NCI-H2227 (cell line): ENCODE data around the gene GYS1.
A peak's percentile ranks its signal among the peaks of the same experiment; 100 is the strongest.
"Not testable (repeated sequence)": the region's sequence is repeated elsewhere in the genome, so short reads cannot be mapped to it uniquely, and the experiment has no call there.

Source experiments
- DNase-seq: peaks from one replicate; lab custom pipeline; 2025; ENCODE audit not compliant: unreplicated experiment; lab: John Stamatoyannopoulos, UW

GYS1 gene

DNA sequence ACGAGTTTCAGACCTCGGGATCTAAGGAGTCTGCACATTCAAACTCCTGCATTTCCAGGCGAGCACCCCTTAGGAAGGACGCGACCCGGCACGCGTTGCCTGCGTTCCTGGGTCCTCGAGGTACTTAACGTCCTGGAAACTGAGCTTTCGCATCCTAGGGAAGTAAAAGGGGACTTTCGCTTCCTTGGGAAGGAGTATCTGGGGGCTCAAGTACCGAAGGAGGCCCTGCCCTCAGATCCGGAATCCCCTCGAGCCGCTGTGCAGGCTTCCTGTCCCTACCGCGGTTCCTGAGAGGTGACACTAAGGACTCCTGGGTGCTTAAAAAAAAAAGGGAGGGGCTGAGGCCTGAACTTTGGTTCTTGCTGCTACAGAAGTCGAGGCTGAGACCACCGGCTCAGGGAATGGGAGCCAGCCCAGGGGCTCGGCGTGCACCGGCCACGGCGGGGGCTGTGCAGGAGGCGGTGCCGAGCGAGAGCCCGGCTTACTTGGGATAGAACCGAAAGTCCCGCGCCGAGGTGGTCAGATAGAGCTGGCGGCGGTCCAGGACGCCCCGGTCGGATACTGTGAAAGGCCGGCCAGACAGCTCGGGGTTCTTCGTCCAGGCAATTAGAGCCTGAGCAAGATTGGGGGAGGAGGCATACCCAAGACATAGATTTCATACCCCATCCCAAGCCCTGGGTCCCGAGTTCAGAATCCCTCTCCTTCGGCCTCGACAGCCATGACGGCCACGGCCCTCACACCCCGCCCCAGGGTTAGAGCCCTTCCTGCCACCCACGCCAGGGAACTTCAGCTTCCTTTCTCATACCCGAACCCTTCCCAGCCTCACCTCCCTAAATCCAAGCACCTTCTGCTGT, 25.5 kb upstream of the GYS1 start:
- DNase-seq: not testable (repeated sequence)

DNA sequence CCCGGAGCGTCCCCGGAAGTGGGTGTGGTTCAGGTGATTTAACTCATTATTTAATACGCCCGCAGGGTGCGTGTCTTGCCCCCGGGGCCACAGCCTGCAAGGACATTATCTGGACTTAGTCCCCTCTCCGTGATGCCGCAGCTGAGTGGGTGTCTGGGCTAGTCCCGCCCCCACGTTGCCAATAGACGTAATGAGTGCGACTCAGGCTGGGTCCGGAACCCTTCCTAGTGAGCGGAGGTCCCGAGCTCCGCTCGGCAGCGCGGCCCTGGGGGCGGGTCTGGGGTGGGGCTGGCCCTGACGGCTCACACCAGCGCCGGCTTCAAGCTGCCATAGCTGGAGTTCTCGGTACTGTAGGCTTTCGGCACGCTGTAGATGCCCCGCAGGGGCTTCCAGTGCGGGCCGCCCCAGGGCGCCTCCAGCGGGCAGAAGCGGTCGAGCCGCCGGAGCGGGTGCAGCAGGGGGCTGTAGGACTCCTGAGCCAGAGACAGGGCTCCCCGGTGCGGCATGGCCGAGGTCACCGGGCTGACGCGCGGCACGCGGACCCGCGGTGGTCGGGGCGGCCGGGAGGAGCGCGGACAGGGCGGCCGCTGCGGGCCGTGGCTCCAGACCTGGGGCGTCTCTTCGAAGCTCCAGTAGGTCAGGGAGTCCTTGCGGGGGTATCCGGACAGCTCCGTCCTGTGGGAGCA, 24.7 kb upstream of the GYS1 start:
- DNase-seq: peak; percentile 73

DNA sequence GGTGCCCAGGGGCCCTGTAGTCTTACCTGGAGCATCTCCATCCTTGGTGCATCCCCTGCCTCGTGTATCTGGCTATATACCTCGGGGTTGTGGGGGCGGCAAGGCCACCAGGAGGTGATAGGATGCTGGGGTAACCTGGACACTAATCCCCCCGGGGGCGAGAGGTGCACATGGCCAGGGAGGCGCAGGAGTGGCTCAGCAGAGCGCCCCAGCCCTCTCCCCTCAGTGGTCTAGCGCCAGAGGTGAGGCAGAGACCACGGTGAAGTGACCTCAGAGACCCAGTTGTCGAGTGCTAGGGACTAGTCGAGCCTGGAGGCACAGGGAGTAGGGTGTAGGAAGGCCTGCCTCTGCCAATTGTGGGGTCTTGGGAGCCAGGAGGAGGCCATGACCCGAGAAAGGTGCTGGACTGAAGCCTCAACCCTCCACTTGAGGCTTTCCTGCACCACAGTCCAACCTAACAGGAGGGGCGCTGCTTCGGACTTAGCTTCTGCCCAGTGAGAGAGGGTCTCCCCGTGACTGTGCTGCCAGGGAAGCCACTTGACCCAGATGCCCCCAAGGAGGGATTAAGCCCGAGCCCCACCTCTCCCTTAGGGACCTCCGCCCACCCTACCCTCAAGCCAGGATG, 24.0 kb upstream of the GYS1 start, which contains the start of gene LHB:
LHB (minus strand) TSS at position 51 of the 625 bp plus-strand sequence; CDS start at position 41, 10 bp downstream.
- no peak for DNase-seq

DNA sequence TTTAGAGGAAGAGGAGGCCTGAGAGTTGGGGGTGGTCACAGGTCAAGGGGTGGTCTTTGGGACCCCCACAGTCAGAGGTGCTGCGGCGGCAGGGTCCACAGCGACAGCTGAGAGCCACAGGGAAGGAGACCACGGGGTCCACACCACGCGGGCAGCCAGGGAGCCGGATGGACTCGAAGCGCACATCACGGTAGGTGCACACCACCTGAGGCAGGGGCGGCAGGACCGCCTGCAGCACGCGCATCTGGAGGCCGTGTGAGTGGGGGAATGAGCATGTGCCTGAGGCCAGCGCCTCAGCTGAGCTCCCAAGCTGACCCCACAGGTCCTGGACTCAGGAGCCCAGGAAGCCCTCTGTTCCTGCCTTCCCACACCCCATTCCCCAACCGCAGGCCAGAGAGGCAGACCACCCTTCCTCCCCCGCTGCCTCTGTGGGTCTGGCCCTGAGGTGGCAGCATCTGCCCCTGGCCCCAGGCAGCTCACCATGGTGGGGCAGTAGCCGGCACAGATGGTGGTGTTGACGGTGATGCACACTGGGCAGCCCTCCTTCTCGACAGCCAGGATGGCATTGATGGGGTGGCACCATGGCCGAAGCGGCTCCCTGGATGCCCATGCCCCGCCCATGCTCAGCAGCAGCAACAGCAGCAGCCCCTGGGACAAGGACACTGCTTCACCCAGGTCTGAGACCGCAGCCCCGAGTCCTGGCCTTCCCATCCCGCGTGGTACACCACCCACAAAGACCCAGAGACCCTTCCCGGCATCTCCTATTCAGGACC, 23.1 kb upstream of the GYS1 start:
- no peak for DNase-seq

DNA sequence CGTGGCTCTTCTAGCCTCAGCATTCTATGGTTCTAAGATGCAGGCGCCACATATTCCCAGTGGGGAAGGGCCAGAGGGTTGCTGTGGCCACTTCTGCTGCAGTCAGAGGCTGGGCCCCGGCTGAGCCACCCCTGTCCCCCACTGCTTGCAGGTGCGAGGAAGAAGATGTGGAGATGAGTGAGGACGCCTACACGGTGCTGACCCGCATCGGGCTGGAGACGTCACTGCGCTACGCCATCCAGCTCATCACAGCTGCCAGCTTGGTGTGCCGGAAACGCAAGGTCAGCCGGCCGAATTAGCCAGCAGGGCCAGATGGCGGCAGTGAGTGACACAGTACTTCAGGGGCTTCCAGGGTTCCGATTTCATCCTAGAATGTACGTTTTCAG, 21.8 kb upstream of the GYS1 start:
- no peak for DNase-seq

DNA sequence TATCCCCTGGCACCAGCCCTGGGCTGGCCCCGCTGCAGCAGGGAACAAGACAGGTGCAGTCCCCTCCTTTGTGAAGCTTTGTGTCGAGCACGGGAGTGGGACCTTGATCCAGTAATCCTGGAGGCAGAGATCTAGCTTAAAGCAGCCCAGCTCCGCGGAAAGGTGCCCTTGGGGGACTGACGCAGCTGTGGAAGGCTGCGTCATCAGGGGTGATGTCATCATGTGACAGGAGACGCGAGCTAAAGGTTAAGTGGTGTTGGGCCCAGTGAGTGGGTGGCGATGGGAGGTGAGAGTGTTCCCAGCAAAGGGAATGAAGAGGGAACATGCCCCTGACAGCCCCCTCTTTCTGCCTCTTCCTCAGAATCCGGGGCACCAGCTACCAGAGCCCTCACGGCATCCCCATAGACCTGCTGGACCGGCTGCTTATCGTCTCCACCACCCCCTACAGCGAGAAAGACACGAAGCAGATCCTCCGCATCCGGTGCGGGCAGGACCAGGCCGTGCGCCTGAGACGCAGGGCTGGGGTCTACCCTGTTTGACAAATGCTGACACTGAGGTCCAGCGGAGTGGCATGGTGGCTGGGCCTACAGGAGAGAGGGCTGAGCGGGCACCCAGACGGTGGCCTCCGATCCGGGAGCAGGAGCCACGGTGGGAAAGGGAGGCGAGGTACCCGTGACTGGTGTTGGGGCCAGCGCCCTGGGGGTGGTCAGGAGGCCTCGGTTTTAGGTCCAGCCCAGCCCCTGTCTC, 21.2 kb upstream of the GYS1 start:
- no peak for DNase-seq

DNA sequence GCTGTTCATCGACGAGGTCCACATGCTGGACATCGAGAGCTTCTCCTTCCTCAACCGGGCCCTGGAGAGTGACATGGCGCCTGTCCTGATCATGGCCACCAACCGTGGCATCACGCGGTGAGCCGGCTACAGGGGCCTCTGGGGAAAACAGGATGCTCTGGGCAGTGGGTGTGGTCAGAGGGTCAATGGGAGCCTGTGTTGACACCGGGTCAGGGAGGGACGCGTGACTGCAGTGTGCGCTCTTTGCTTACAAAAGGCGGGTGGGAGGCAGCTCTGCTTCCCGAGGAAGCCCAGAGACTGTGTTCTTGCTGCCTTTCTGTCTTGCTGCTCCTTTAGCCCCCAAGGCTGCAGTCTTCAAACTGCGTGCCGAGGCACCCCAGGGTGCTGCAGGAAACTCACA, 18.1 kb upstream of the GYS1 start:
- no peak for DNase-seq

DNA sequence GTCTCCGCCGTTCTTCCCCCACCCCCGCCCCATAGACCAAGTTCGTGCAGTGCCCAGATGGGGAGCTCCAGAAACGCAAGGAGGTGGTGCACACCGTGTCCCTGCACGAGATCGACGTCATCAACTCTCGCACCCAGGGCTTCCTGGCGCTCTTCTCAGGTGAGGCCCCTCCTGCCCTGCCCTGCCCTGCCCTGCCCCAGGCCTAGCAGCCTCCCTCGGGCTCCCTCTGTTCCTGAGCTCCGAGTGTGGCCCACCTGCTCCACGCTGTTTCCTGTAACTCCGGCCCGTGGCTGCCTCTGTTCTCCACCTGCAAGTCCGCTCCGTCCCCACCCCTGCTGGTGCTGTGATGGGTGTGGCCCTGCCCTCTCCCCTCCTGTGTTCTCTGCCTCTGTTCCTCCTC, 17.3 kb upstream of the GYS1 start:
- no peak for DNase-seq

DNA sequence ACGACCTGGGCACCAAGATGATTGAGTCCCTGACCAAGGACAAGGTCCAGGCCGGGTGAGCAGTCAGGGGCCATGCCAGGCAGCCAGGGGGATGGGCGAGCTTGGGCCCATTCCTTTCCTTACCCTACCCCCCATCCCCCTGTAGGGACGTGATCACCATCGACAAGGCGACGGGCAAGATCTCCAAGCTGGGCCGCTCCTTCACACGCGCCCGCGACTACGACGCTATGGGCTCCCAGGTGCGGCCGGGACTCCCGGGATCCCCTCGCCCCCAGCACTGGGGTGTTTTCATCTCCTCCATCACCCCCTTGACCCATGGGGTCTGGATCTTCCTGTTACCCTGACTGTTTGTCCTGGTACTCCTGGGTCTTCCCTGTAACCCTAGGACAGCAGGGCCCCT, 16.7 kb upstream of the GYS1 start:
- DNase-seq: no peak

DNA sequence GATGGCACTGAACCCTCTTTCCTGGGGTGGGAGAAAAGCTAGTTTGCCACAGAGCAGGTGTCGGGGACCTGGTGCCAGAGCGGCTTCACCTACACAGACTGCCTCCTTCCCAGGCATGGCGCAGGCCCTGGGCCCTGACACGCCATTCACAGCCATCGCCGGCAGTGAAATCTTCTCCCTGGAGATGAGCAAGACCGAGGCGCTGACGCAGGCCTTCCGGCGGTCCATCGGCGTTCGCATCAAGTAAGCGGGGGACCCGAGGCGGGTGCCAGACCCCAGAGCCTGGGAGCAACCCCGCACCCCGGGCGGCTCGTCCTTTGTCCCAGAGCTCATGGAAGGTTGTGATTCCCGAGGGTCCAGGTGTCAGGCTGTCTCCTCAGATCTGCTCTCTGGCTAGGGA, 13.8 kb upstream of the GYS1 start:
- DNase-seq: no peak

DNA sequence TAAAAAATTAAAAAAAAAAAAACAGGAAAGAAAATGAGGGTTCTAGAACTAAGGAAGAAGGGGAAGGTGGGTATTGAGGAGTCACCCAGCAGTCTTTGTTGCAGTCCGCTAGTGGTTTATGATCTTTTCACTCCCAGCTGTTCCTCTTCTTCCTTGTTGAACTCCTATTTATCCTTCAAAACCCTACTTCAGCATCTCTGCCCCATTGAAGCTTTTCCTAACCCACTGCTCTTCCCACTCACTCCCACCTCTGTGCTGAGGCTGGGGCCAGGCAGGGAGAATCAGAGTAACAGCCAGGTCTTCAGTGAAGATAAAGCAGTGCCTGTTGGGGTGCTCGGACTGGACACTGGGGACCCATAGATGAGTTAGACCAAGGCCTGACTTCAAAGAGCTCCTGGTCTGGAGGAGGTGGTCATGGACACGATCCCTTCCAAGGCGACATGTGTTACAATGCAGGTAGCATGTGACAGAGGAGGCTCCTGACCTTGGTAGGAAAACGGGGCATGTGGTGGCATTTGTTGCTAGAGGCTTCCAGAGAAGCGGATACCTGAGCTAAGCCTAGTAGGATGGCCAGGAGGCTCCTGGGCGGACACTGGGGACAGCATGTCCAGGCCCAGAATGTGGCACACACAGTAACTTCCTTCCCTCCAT, 12.0 kb upstream of the GYS1 start:
- no peak for DNase-seq

DNA sequence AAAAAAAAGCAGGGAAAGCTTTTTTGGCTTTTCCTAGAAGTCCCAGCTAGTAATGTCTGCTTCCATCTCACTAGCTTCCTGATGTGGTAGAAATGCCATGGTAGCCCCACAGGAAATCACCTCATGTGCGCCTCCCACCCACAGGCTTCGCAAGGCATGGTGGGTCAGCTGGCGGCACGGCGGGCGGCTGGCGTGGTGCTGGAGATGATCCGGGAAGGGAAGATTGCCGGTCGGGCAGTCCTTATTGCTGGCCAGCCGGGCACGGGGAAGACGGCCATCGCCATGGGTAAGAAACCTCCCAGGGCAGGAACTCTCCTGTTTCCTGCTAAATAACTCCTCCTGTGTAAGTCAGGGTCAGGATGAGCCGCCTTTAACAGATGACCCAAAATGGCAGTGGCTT, 11.0 kb upstream of the GYS1 start:
- DNase-seq: no peak

DNA sequence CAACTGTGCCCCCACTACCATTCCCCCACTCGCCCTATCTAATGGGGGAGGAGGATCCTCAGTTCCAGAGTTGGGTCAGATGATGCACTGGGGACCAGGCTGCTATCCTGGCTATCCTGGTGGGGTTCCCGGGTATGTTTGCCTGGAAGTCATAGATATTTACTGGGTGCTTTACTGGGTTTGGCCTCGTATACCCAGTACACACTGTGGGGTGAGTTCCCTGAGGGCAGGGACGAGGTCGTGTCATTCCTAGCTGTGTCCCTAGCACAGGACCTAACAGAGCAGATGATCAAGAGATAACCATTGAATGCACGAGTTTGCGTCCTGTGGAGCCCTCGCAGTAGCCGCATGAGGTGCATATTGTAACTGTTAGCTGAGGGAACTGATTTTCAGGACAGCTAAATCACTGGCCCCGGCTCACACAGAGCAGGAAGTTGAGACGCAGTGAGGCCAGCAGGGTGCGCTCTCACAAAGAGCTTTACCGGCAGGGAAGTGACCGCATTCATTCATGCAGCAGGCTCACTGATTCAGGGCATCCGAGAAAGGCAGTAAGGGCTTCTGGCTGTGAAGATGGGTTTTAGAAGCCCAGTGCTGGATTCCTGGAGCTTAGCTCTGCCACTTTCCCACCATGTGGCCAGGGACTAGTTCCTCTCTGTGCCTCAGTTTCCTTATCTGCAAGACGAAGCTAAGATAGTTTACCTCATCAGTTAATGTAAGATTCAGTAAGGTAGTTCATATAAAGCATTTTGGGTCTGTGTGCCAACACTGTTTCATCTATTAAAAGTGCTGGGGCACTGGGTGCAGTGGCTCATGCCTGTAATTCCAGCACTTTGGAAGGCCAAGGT, 6.6 kb upstream of the GYS1 start:
- peak; percentile 21 for DNase-seq

DNA sequence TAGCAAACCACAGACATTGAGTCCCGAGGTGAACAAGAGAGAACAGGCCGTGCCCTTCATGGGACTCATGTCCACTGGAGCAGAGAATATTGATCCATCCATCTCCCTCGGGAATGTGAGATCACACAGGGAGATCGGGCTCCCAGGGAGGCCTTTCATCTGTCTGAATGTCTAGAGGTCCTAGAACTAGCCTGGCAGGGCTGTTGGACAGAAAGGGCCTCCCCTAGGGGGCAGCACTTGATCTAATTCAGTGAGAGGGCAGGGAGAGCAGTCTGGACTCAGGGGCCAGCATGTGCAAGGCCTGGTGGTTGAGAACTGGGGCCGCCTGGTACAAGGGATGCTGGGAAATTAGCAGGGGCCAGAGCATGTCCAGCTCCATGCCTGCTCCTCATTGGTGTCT, 4.9 kb upstream of the GYS1 start:
- peak; percentile 39 for DNase-seq

DNA sequence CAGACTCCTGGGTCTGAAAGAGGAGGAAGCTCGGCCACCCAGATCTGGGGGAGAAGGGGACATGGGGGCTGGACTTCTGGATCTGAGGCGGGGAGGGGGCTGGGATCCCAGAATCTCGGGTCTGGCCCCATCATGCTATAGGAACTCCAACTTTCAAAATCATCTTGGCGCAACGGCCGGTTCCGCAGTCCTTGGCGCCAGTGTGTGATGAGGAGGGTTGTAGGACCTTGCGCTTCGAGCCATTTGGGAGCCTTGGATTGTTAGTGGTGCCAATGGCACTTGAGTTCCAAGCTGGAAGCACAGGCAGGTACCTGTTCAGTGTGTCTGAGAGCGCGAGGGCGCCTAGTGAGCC, 902 bp upstream of the GYS1 start:
- no peak for DNase-seq

DNA sequence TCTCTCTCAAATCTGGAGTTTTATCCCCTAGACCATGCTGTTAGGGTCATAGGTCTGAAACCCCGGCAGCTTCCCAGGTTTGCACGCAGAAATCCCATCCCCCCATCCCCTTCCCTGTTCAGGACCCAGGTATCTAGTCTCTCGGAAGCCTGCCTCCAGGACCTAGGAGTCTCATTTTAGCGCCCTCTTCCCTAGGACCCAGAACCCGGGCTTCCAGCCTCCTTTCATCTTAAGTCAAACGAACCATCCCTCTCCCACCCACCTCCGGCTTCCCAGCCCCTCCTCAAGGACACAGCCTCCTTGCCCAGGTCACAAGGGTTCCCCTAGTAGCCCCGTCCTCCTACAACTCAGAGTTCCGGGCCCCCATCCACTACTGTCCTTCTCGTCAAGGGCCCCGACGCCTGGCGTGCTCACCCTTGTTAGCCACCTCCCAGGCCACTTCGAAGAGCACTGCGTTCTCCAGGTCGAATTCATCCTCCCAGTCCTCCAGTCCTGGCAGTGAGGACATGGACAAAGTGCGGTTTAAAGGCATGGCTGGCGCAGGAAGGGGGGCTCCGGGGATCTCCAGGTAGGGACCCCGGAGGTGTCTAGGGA, 431 bp downstream of the GYS1 start:
- peak; percentile 42 for DNase-seq

DNA sequence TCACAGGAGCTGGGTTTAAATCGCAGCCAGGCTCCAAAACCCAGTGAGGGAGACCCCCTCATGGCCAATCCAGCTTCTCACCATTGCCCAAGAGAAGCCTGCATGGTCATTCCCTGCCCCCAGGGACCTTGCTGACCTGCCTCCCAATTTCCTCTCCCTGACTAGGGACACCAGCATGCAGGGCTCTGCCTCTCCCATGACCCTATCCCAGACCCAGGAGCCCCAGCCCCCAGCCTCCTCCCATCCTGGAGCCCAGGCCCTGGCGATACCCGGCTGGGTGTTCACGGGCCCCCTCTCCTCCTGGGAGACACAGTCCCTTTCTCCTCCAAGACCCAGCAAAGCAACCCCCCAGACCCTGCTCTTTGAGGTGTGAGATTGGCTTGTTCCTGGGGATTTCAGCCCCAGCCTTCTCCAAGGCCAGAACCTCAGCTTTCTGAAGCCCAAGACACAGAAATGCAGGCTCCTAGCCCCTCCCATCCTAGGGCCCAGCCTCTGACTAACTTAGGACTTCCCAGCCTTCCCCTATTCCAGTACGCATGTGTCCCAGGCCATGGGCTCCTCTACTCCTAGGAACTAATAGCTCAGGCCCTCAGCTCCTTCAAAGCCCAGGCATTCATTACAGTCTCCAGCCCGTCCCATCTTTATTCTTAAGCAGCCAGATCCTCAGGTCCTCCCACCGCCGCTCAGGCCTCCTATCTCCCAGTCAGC, 1.1 kb downstream of the GYS1 start:
- DNase-seq: peak; percentile 53

DNA sequence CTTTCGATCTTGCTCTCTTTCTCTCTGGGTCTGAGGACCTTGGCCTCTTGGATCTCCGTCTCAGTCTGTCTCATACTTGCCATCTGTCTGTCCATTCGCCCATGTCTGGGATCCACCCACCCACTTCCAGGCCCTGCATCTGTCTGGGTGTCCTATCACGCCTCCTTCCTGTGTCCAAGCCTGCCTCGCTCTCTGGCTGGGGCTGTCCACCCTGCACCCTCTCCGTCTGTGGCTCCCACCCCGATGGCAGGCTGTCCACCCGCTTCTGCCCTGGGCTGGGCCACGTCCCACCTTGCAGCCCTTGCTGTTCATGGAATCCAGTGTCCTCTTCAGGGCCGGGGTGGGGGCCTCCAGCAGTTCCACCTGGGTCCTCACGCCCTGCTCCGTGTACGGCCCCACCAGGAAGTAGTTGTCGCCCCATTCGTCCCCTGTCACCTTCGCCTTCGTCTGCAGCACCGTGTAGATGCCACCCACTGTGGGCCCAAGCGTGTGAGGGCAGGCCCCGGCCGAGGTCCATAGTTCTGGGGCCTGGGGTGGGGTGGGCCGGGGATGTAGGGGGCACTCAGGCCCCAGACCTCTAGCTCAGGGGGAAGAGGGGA, 2.0 kb downstream of the GYS1 start:
- DNase-seq: no peak
